ENCODE measurements around the gene COMP. TPM values are rescaled to one million over a fixed set of nuclear protein-coding genes. Genes with fewer than 3 reads are reported as not detected.

COMP gene
- total RNA-seq, 1 experiment from 2014 or later = 0.16 TPM

DNA sequence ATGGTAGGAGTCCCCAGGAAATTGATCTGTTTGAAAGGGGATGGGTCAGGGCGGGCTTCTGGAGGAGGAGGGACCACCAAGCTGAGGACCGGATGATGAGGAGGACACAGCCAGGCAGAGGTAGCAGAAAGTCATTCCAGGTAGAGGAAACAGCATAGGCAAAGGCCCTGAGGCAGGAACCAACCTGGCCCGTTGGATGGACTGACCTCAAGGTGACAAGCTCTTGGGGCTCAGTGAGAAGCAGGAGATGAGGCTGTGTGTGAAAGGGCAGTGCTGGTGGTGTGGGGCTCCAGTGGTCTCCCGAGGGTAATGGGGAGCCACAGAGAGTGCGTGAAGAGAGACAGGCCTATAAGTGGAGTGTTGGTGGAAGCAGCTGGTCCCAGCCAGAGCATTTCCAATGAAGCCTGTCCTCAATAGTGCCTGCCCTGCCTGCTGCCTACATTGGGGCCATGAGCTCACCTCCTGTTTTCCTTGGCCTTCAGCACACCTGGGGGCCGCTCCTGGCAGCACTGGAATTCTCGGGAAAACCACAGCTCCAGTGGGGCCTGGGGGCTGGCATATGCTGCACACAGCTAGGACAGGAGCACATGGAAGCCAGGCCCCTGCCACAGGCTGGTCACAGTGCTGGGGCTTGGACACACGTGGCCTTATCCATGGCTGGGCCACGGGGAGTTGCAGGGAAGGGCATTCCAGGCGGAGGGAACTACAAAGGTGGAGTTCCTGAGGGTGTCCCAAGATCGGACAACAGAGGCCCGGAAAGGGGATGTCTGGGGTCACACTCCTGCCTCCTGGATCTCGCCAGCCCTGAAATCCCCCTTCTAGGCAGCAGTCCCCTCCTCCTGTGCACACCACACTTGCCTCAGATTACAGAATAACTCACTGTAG, 2.3 kb upstream of the COMP start:
- Histone ChIP-seq H3K4me3 (ENCODE audit: low read depth, low read length) (no peak overlapping the region), H3K36me3 (ENCODE audit: control insufficient read depth, insufficient read depth, low read length) (no peaks in the 10 kb centered on the region), H3K9me3 (no peaks in the 10 kb centered on the region), H3K4me1 (peaks cover 9% of the 10 kb centered on the region; the same call in 1 of the 2 replicates), H3K27me3 (replicated peaks; ENCODE audit: control insufficient read depth, insufficient read depth, low read length) (peaks cover 2% of the 10 kb centered on the region)
- TF ChIP-seq, protein P1, sequence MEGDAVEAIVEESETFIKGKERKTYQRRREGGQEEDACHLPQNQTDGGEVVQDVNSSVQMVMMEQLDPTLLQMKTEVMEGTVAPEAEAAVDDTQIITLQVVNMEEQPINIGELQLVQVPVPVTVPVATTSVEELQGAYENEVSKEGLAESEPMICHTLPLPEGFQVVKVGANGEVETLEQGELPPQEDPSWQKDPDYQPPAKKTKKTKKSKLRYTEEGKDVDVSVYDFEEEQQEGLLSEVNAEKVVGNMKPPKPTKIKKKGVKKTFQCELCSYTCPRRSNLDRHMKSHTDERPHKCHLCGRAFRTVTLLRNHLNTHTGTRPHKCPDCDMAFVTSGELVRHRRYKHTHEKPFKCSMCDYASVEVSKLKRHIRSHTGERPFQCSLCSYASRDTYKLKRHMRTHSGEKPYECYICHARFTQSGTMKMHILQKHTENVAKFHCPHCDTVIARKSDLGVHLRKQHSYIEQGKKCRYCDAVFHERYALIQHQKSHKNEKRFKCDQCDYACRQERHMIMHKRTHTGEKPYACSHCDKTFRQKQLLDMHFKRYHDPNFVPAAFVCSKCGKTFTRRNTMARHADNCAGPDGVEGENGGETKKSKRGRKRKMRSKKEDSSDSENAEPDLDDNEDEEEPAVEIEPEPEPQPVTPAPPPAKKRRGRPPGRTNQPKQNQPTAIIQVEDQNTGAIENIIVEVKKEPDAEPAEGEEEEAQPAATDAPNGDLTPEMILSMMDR (IDR thresholded peaks at IDR 0.05; ENCODE audit: insufficient read depth in 1 of 2, low read depth in 1 of 2, low read length in 1 of 2, severe bottlenecking in 1 of 2, unreplicated experiment in 1 of 2) = no peak
- Mint-ChIP-seq H3K36me3 (ENCODE audit: insufficient read depth, unreplicated experiment) (no peaks in the 10 kb centered on the region), H3K4me1 (ENCODE audit: low read depth, unreplicated experiment) (peaks cover 15% of the 10 kb centered on the region), H3K4me3 (ENCODE audit: unreplicated experiment) (no peak overlapping the region), H3K9me3 (ENCODE audit: unreplicated experiment) (no peaks in the 10 kb centered on the region), H3K27ac (ENCODE audit: unreplicated experiment) (no peak overlapping the region), H3K27me3 (ENCODE audit: insufficient read depth, unreplicated experiment) (peaks cover 12% of the 10 kb centered on the region)
- intact Hi-C loops (cut with micrococcal nuclease; ENCODE audit: unreplicated experiment) = no loop called here
- ChIA-PET POLR2A (no interaction called here), CTCF (no interaction called here)
- BruUV-seq (replicated peaks) = no TSS peak
- peak in 1 of 2 experiments; percentile 31 for DNase-seq

DNA sequence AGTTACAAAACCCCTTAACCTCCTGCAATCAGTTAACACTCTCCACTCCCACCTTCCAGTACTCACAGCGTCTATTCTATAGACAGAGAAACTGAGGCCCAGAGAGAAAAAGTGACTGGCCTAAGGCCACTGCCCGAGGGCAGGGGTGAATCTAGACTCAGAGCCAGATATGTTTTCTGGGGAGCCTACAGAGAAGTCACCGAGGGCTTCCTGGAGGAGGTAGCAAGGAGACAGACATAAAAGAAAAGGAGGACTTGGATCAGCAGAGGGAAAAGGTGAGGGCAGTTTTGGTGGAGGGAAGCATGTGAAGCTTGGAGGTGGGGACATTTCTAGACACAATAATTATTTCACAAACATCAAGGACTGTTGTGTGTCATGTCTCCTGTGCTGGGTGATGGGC, 1.6 kb upstream of the COMP start:
- peaks cover 9% of the 10 kb centered on the region; the same call in 1 of the 2 replicates for H3K4me1 ChIP-seq
- no peaks in the 10 kb centered on the region for H3K9me3 ChIP-seq
- H3K9me3 Mint-ChIP-seq (ENCODE audit: unreplicated experiment) = no peaks in the 10 kb centered on the region
- ChIA-PET CTCF (no interaction called here), POLR2A (no interaction called here)
- TF ChIP-seq, protein P1 (IDR thresholded peaks at IDR 0.05; ENCODE audit: insufficient read depth in 1 of 2, low read depth in 1 of 2, low read length in 1 of 2, severe bottlenecking in 1 of 2, unreplicated experiment in 1 of 2) = no peak
- H3K27me3 Mint-ChIP-seq (ENCODE audit: insufficient read depth, unreplicated experiment) = peaks cover 16% of the 10 kb centered on the region
- no peak for DNase-seq
- H3K27ac Mint-ChIP-seq (ENCODE audit: unreplicated experiment) = no peak overlapping the region
- H3K4me3 ChIP-seq (ENCODE audit: low read depth, low read length) = no peak overlapping the region
- H3K4me3 Mint-ChIP-seq (ENCODE audit: unreplicated experiment) = no peak overlapping the region
- H3K4me1 Mint-ChIP-seq (ENCODE audit: low read depth, unreplicated experiment) = peaks cover 15% of the 10 kb centered on the region
- H3K36me3 Mint-ChIP-seq (ENCODE audit: insufficient read depth, unreplicated experiment) = no peaks in the 10 kb centered on the region
- peaks cover 2% of the 10 kb centered on the region for H3K27me3 ChIP-seq (replicated peaks; ENCODE audit: control insufficient read depth, insufficient read depth, low read length)
- intact Hi-C loops (cut with micrococcal nuclease; ENCODE audit: unreplicated experiment) = no loop called here
- no peaks in the 10 kb centered on the region for H3K36me3 ChIP-seq (ENCODE audit: control insufficient read depth, insufficient read depth, low read length)
- no TSS peak for BruUV-seq (replicated peaks)

DNA sequence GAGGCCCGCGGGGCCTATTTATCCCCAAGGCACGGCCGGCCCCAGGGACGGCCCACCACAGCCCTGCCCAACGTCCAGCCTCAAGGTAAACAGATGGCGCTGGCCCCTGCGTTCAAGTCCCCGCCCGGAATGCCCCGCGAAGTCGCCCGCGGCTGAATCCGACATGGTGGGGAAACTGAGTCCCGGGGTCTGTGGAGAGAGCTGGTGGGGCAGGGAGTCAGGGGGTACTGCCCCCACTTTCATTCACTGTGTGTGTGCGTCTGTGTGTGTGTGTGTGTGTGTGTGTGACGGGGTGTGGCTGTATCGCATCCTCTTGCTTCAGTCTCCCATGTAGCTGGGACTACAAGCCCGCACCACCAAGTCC, 192 bp upstream of the COMP start:
- Mint-ChIP-seq H3K9me3 (ENCODE audit: unreplicated experiment) (no peaks in the 10 kb centered on the region), H3K4me1 (ENCODE audit: low read depth, unreplicated experiment) (peaks cover 15% of the 10 kb centered on the region), H3K27ac (ENCODE audit: unreplicated experiment) (no peak overlapping the region), H3K27me3 (ENCODE audit: insufficient read depth, unreplicated experiment) (peaks cover 21% of the 10 kb centered on the region), H3K36me3 (ENCODE audit: insufficient read depth, unreplicated experiment) (no peaks in the 10 kb centered on the region), H3K4me3 (ENCODE audit: unreplicated experiment) (peak overlapping the region; percentile 73)
- TF ChIP-seq, protein P1 (IDR thresholded peaks at IDR 0.05; ENCODE audit: insufficient read depth in 1 of 2, low read depth in 1 of 2, low read length in 1 of 2, severe bottlenecking in 1 of 2, unreplicated experiment in 1 of 2) = no peak
- CTCF ChIA-PET = no interaction called here
- H3K4me1 ChIP-seq = peaks cover 9% of the 10 kb centered on the region; the same call in 1 of the 2 replicates
- intact Hi-C loops (cut with micrococcal nuclease; ENCODE audit: unreplicated experiment) = no loop called here
- DNase-seq = peak in 1 of 2 experiments; percentile 32
- no peak overlapping the region for H3K4me3 ChIP-seq (ENCODE audit: low read depth, low read length)
- POLR2A ChIA-PET = no interaction called here
- no peaks in the 10 kb centered on the region for H3K36me3 ChIP-seq (ENCODE audit: control insufficient read depth, insufficient read depth, low read length)
- BruUV-seq (replicated peaks) = no TSS peak
- H3K27me3 ChIP-seq (replicated peaks; ENCODE audit: control insufficient read depth, insufficient read depth, low read length) = peaks cover 2% of the 10 kb centered on the region
- H3K9me3 ChIP-seq = no peaks in the 10 kb centered on the region

Data from Caco-2 (cell line).